H1 (cell line): ENCODE data around the gene DDX4. TPM values are rescaled to one million over a fixed set of nuclear protein-coding genes. Genes with fewer than 3 reads are reported as not detected.

Source experiments
- ASH2L ChIP-seq: fragments of 200-600, 300-600 bp; sonication (generic); IDR thresholded peaks from one replicate; pipeline ENCODE4 v1.7.1; 2017; ENCODE audit warnings: low read length
- JUND ChIP-seq: IDR thresholded peaks from 2 replicates; pipeline ENCODE4 v1.6.1; 2011; ENCODE audit warnings: mild to moderate bottlenecking, improper control_type of control experiment, low read length
- SP2 ChIP-seq: IDR thresholded peaks from 2 replicates; pipeline ENCODE4 v1.6.1; 2012; ENCODE audit warnings: mild to moderate bottlenecking, low read length, inconsistent platforms
- SRF ChIP-seq: IDR thresholded peaks from 2 replicates; pipeline ENCODE4 v1.6.1; 2011; ENCODE audit warnings: mild to moderate bottlenecking, low read depth, low read length, moderate library complexity
- TEAD4 ChIP-seq: IDR thresholded peaks from 2 replicates; pipeline ENCODE4 v1.6.1; 2012; ENCODE audit warnings: low read depth, low read length, inconsistent platforms, mixed read lengths
- polyA plus RNA-seq, 7 experiments: library from polyadenylated mRNA; depleted of rRNA in 3 of 7; stranded (reverse) in 5 of 7; unstranded in 2 of 7; fragments of >200 nt in 5 of 7; fragments of 200-250 nt in 2 of 7; gene quantifications; 1 replicate in 5 of 7; 2 replicates in 1 of 7; 4 replicates in 1 of 7; pipeline versions ENCODE4 v1.2.1 to v1.2.3, GENCODE V29; 2011 to 2013; ENCODE audit warnings: missing spikeins in 2 of 7, mixed read lengths in 2 of 7
- total RNA-seq: library from RNA; stranded (reverse); fragmentation: NEBNext Ultra II Directional; extraction: Animal tissue kit (Norgen Biotek cat#: 25700); gene quantifications from 2 replicates; pipeline ENCODE4 v1.2.1, GENCODE V29; 2021

DDX4 gene
- total and polyA plus RNA-seq, 2 of the 8 experiments (the other 6 are each of a cell fraction or from before 2014, with no cell fraction given), result 0.15 TPM; not detected in 1

DNA sequence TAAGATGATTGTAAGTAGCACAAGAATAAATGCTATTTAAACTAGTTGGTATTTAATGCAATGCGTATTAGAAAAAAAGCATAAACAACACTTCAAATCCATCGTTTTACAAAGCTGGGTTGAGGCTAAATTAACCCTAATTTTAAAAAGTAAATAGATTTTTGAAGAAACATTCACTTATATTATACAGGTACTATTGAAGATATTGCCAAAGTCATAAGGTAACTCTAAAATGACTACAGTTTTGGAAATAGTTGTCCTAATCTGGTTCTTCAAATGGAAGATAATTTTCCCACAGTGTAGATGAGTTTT is 45.8 kb upstream of the DDX4 start (continued):
- no peak for TF ChIP-seq SRF
- TF ChIP-seq SP2, result no peak
- TF ChIP-seq TEAD4, result no peak
- TF ChIP-seq ASH2L, result no peak
- TF ChIP-seq JUND, result no peak
- TF ChIP-seq, all 59 proteins: peak for 0
